Measurements from ENCODE around the gene BHLHA9.

BHLHA9 gene

GRCh38 chr17:1275205-1275961 is 5.1 kb downstream of the BHLHA9 start:
- Histone ChIP-seq H2AFZ (ENCODE audit: low read depth, low read length) (0 out of 2 replicates have a peak overlapping the region, but pooled peaks have one; percentile 46), H3K4me2 (ENCODE audit: low read length) (peak overlapping the region; percentile 74), H3K79me2 (ENCODE audit: low read length) (no peaks in the 10 kb centered on the region), H4K20me1 (ENCODE audit: insufficient read depth, low read length) (no peaks in the 10 kb centered on the region), H3K27ac (ENCODE audit: low read length) (no peak overlapping the region), H3K36me3 (replicated peaks; ENCODE audit: low read depth, low read length) (no peaks in the 10 kb centered on the region), H3K27me3 (ENCODE audit: low read depth, low read length) (no peaks in the 10 kb centered on the region), H3K9me3 (ENCODE audit: insufficient read depth, low read length) (no peaks in the 10 kb centered on the region), H3K4me1 (ENCODE audit: low read length) (no peaks in the 10 kb centered on the region), H3K9ac (ENCODE audit: low read length) (no peak overlapping the region), H3K4me3 (ENCODE audit: low read length) (peak overlapping the region; percentile 66)
- no peak for TF ChIP-seq EZH2phosphoT487 (IDR thresholded peaks at IDR 0.05; ENCODE audit: low read depth)
- no peak for TF ChIP-seq CTCF (IDR thresholded peaks at IDR 0.05; ENCODE audit: low read depth, low read length)

DNA sequence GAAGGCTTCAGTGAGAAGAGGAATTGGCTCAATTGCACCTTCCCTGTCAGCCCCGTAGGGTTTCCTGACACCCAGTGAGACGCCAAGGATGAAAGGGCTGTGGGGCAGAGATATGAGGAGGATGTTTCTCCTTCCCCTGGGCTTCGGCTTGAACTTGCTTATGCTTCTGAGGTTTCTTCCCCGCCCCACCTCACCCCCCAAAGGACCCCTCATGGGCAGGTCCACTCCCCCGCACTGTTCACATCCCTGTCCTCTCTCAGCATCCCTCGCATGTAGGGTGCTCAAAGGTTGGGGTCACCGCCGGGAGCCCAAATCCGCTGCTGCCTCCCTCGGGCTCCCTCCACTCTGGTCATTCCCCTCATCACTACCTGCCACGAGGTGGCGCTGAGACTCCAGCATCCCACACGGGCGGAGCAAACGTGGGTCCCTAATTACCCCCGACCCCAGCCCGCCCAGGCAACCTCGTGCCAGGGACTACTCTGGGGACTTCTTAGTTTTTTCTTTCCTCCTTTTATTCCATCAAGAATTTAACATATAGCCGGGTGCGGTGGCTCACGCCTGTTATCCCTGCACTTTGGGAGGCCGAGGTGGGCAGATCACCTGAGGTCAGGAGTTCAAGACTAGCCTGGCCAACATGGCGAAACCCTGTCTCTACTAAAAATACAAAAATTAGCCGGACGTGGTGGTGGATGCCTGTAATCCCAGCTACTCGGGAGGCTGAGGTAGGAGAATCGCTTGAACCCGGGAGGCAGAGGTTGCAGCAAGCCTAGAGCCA is 5.9 kb downstream of the BHLHA9 start:
- H3K27ac ChIP-seq (ENCODE audit: low read length): no peak overlapping the region
- H3K4me3 ChIP-seq (ENCODE audit: low read length): peak overlapping the region; percentile 66
- H3K27me3 ChIP-seq (ENCODE audit: low read depth, low read length): no peaks in the 10 kb centered on the region
- TF ChIP-seq EZH2phosphoT487 (IDR thresholded peaks at IDR 0.05; ENCODE audit: low read depth): no peak
- peak; percentile 73 for TF ChIP-seq CTCF (IDR thresholded peaks at IDR 0.05; ENCODE audit: low read depth, low read length)
- H3K9me3 ChIP-seq (ENCODE audit: insufficient read depth, low read length): no peaks in the 10 kb centered on the region
- H3K9ac ChIP-seq (ENCODE audit: low read length): no peak overlapping the region
- H2AFZ ChIP-seq (ENCODE audit: low read depth, low read length): 0 out of 2 replicates have a peak overlapping the region, but pooled peaks have one; percentile 46
- peak overlapping the region; percentile 74 for H3K4me2 ChIP-seq (ENCODE audit: low read length)
- no peaks in the 10 kb centered on the region for H3K4me1 ChIP-seq (ENCODE audit: low read length)
- no peaks in the 10 kb centered on the region for H3K36me3 ChIP-seq (replicated peaks; ENCODE audit: low read depth, low read length)
- no peaks in the 10 kb centered on the region for H4K20me1 ChIP-seq (ENCODE audit: insufficient read depth, low read length)
- no peaks in the 10 kb centered on the region for H3K79me2 ChIP-seq (ENCODE audit: low read length)

- Histone ChIP-seq H3K4me2 (ENCODE audit: low read length) (no peak overlapping the region), H3K27ac (ENCODE audit: low read length) (no peak overlapping the region), H3K36me3 (replicated peaks; ENCODE audit: low read depth, low read length) (no peaks in the 10 kb centered on the region), H4K20me1 (ENCODE audit: insufficient read depth, low read length) (no peaks in the 10 kb centered on the region), H3K9ac (ENCODE audit: low read length) (no peak overlapping the region), H3K9me3 (ENCODE audit: insufficient read depth, low read length) (no peaks in the 10 kb centered on the region), H3K79me2 (ENCODE audit: low read length) (no peaks in the 10 kb centered on the region), H3K4me1 (ENCODE audit: low read length) (no peaks in the 10 kb centered on the region), H2AFZ (ENCODE audit: low read depth, low read length) (no peak overlapping the region), H3K4me3 (ENCODE audit: low read length) (no peak overlapping the region), H3K27me3 (ENCODE audit: low read depth, low read length) (no peaks in the 10 kb centered on the region)
- TF ChIP-seq EZH2phosphoT487 (IDR thresholded peaks at IDR 0.05; ENCODE audit: low read depth) (no peak), CTCF (IDR thresholded peaks at IDR 0.05; ENCODE audit: low read depth, low read length) (no peak)
Observed at GRCh38 chr17:1280652-1281051, 10.4 kb downstream of the BHLHA9 start.

- no peak overlapping the region for H3K27ac ChIP-seq (ENCODE audit: low read length)
- no peaks in the 10 kb centered on the region for H3K36me3 ChIP-seq (replicated peaks; ENCODE audit: low read depth, low read length)
- no peaks in the 10 kb centered on the region for H3K79me2 ChIP-seq (ENCODE audit: low read length)
- H3K4me2 ChIP-seq (ENCODE audit: low read length): no peak overlapping the region
- H3K9me3 ChIP-seq (ENCODE audit: insufficient read depth, low read length): no peaks in the 10 kb centered on the region
- no peaks in the 10 kb centered on the region for H4K20me1 ChIP-seq (ENCODE audit: insufficient read depth, low read length)
- no peak for TF ChIP-seq CTCF (IDR thresholded peaks at IDR 0.05; ENCODE audit: low read depth, low read length)
- TF ChIP-seq EZH2phosphoT487 (IDR thresholded peaks at IDR 0.05; ENCODE audit: low read depth): no peak
- no peaks in the 10 kb centered on the region for H3K4me1 ChIP-seq (ENCODE audit: low read length)
- no peak overlapping the region for H3K9ac ChIP-seq (ENCODE audit: low read length)
- no peaks in the 10 kb centered on the region for H3K27me3 ChIP-seq (ENCODE audit: low read depth, low read length)
- H3K4me3 ChIP-seq (ENCODE audit: low read length): no peak overlapping the region
- no peak overlapping the region for H2AFZ ChIP-seq (ENCODE audit: low read depth, low read length)
Observed at GRCh38 chr17:1286379-1287106, 16.3 kb downstream of the BHLHA9 start.
